Subcutaneous adipose tissue (tissue), 4 donors: ENCODE data around the gene CLIC3. TPM values are rescaled to one million over a fixed set of nuclear protein-coding genes. Genes with fewer than 3 reads are reported as not detected.

Experiments
- total RNA-seq, 4 donors: library from RNA; depleted of rRNA; stranded (reverse); fragments of >200 nt; gene quantifications; one replicate each; pipeline ENCODE4 v1.1.0, GENCODE V29; 2016
- TF ChIP-seq, protein P1 (sequence below): fragments of 450-650 bp; IDR thresholded peaks from one replicate; pipeline ENCODE4 v1.5.1; 2016; ENCODE audit warnings: low read depth, mild to moderate bottlenecking, control low read depth, antibody characterized with exemption, moderate library complexity

Gene CLIC3
- total RNA-seq, 4 donors from 2014 or later = 1.8 to 2.2 TPM; not detected in 2

GRCh38 chr9:137034709-137035506 is 38.5 kb upstream of the CLIC3 start:
- TF ChIP-seq, protein P1, sequence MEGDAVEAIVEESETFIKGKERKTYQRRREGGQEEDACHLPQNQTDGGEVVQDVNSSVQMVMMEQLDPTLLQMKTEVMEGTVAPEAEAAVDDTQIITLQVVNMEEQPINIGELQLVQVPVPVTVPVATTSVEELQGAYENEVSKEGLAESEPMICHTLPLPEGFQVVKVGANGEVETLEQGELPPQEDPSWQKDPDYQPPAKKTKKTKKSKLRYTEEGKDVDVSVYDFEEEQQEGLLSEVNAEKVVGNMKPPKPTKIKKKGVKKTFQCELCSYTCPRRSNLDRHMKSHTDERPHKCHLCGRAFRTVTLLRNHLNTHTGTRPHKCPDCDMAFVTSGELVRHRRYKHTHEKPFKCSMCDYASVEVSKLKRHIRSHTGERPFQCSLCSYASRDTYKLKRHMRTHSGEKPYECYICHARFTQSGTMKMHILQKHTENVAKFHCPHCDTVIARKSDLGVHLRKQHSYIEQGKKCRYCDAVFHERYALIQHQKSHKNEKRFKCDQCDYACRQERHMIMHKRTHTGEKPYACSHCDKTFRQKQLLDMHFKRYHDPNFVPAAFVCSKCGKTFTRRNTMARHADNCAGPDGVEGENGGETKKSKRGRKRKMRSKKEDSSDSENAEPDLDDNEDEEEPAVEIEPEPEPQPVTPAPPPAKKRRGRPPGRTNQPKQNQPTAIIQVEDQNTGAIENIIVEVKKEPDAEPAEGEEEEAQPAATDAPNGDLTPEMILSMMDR = no peak

- TF ChIP-seq, protein P1 = no peak
These were observed 37.8 kb upstream of the CLIC3 start for GRCh38 chr9:137034039-137034708.

DNA sequence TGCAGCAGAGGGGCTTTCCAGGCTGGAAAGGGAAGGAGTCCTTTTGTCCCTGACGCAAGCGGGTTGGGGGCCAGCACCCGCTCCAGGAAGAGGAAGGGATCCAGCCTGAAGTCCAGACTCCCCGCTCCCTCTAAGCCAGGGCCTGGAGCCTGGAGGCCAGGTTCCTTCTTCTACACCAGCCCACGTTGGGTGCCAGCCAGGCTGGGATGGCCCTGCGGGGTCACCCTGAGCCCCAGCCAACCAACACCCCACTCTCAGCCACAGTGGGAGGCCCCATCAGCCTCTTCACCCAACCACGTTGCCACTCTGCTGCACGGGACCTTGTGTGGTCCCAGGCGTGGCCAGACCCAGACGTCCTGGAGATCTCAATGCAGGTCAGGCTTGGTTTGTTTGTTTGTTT is 36.5 kb upstream of the CLIC3 start:
- TF ChIP-seq, protein P1 = no peak

DNA sequence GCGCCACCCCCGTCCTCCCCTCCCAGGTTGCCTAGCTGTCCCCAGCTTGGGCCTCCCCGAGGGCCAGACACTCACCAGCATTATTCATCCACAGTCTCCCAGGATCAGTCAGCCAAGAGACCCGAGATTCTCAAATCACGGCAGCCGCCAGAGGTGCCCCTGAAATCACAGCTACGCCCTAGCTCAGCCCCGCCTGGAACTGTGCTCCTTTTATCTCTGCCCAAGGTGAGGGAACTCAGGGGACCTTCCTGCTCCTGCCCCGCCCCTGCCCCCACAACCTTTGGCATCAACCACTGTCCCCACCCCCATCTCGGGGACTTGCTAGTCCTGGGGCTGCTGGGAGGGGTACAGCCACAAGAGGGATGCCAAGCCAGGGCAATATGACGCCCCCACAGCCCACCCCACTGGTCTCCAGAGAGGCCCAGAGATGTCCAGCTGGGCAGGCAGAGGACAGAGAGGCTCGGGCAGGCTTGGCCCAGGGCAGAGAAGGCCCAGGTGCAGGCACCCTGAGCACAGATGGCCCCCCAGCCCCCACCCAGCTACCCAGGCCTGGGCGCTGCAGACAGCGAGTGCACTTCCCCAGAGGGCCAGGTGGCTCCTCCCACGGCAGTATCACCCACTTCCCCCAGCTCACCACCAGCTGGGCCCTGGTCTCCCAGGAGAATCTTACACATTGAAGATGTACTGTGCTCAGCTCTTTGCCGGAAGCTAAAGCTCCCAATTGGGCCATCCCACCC is 35.7 kb upstream of the CLIC3 start, which contains the start of gene FUT7:
Gene FUT7, minus strand, starts transcription at position 185 of the 737 bp plus-strand sequence. Its CDS starts 97 bp downstream, at position 88.
- TF ChIP-seq, protein P1 = no peak

GRCh38 chr9:137030538-137031527 is 34.5 kb upstream of the CLIC3 start:
- TF ChIP-seq, protein P1 = no peak

DNA sequence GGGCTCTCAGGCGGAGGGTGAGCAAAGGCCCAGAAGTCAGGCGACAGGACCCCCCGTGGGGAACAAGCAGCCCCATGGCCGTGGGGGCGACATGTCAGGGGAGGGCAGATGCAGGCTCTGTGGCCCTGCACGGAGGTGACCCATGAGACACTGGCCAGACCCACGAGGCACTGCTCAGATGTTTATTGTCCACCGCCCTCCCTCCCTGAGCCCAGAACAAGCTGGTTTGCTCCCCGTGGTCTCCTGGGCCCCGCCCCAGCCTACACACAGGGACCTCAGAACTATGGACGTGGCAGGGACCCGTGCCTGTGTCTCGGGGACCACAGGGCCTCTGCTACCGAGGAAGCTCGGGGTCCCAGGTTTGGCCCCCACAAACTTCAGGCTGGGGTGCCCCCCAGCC is 33.6 kb upstream of the CLIC3 start:
- TF ChIP-seq, protein P1 = no peak
